Skeletal muscle satellite cell (primary cell): ENCODE data around the gene NLRP5. TPM values are rescaled to one million over a fixed set of nuclear protein-coding genes. Genes with fewer than 3 reads are reported as not detected.

ENCODE experiments used
- H3K27me3 ChIP-seq: 2 replicates; pipeline ENCODE4 v1.7.0; 2013; ENCODE audit warnings: low read length; ENCODE audit not compliant: control insufficient read depth, insufficient read depth
- H3K36me3 ChIP-seq: 2 replicates; pipeline ENCODE4 v1.7.0; 2013; ENCODE audit warnings: mild to moderate bottlenecking, control low read depth, low read length; ENCODE audit not compliant: insufficient read depth
- H3K4me1 ChIP-seq: 2 replicates; pipeline ENCODE4 v1.7.0; 2013; ENCODE audit warnings: low read length; ENCODE audit not compliant: control insufficient read depth, insufficient read depth
- H3K4me2 ChIP-seq: 2 replicates; pipeline ENCODE4 v1.7.0; 2013; ENCODE audit warnings: mild to moderate bottlenecking, low read length
- H3K4me3 ChIP-seq: 2 replicates; pipeline ENCODE4 v1.7.0; 2013; ENCODE audit warnings: low read length
- H3K9ac ChIP-seq: 2 replicates; pipeline ENCODE4 v1.7.0; 2013; ENCODE audit warnings: mild to moderate bottlenecking, low read depth, low read length, moderate library complexity
- H3K9me3 ChIP-seq: replicated peaks from 2 replicates; pipeline ENCODE4 v1.7.0; 2013; ENCODE audit warnings: mild to moderate bottlenecking, control low read depth, low read length
- small RNA-seq: library from RNA; depleted of rRNA; stranded (forward); fragments of <200 nt; gene quantifications from one replicate; pipeline ENCODE3, GENCODE V24; 2012

The NLRP5 gene

GRCh38 chr19:56110515-56111448 is 124.2 kb downstream of the NLRP5 start:
- no peaks in the 10 kb centered on the region for H3K9me3 ChIP-seq
- H3K4me2 ChIP-seq, result peak overlapping the region; percentile 50
- H3K4me1 ChIP-seq, result peaks cover 37% of the 10 kb centered on the region
- peak overlapping the region; percentile 18 for H3K9ac ChIP-seq
- H3K27me3 ChIP-seq, result no peaks in the 10 kb centered on the region
- peaks cover 20% of the 10 kb centered on the region for H3K36me3 ChIP-seq
- H3K4me3 ChIP-seq, result no peak overlapping the region

Small RNAs within 50 kb of the gene (small RNA-seq; reads per million reads assigned to genes)
- not detected for gene RF00019
